SK-N-SH treated with all-trans-retinoic acid at 6 μM for 48 hours (cell line): ENCODE data around the gene TBC1D7.

Experiments
- CSDC2 ChIP-seq: fragments of 250-450 bp; sonication (Bioruptor Pico); IDR thresholded peaks from 2 replicates; pipeline ENCODE4 v1.5.0; 2020; ENCODE audit warnings: mild to moderate bottlenecking, moderate library complexity
- CSRNP3 ChIP-seq: fragments of 250-450 bp; sonication (Bioruptor Pico); IDR thresholded peaks from 2 replicates; pipeline ENCODE4 v1.5.1; 2021; ENCODE audit warnings: mild to moderate bottlenecking, moderate library complexity
- ESRRG ChIP-seq: fragments of 250-450 bp; sonication (Bioruptor Pico); IDR thresholded peaks from 2 replicates; pipeline ENCODE4 v1.6.1; 2021; ENCODE audit warnings: mild to moderate bottlenecking
- GLIS3 ChIP-seq: fragments of 250-450 bp; sonication (Bioruptor Pico); IDR thresholded peaks from 2 replicates; pipeline ENCODE4 v1.5.0; 2020; ENCODE audit warnings: mild to moderate bottlenecking, moderate library complexity
- OSR1 ChIP-seq: fragments of 250-450 bp; sonication (Bioruptor Pico); IDR thresholded peaks from 2 replicates; pipeline ENCODE4 v1.8.0; 2022; ENCODE audit warnings: moderate library complexity, mild to moderate bottlenecking, inconsistent platforms
- PATZ1 ChIP-seq: fragments of 250-450 bp; sonication (Bioruptor Pico); IDR thresholded peaks from 2 replicates; pipeline ENCODE4 v1.8.0; 2020; ENCODE audit warnings: mild to moderate bottlenecking, moderate library complexity, borderline replicate concordance
- PPARA ChIP-seq: fragments of 250-450 bp; sonication (Bioruptor Pico); IDR thresholded peaks from 2 replicates; pipeline ENCODE4 v1.5.0; 2020; ENCODE audit warnings: mild to moderate bottlenecking, borderline replicate concordance
- TCF4 ChIP-seq: fragments of 250-450 bp; sonication (Bioruptor Pico); IDR thresholded peaks from 2 replicates; pipeline ENCODE4 v1.8.0; 2021; ENCODE audit warnings: mild to moderate bottlenecking, moderate library complexity, borderline replicate concordance
- ZC3H10 ChIP-seq: fragments of 250-450 bp; sonication (Bioruptor Pico); IDR thresholded peaks from 2 replicates; pipeline ENCODE4 v1.5.1; 2021; ENCODE audit warnings: mild to moderate bottlenecking, moderate library complexity
- ZNF565 ChIP-seq: fragments of 450-650 bp; formaldehyde crosslinking; conservative IDR thresholded peaks from 2 replicates; pipeline ENCODE4 v1.5.0; 2020; ENCODE audit warnings: low read depth, mild to moderate bottlenecking, moderate library complexity
- ZNF70 ChIP-seq: fragments of 450-650 bp; formaldehyde crosslinking; IDR thresholded peaks from 2 replicates; pipeline ENCODE4 v1.5.0; 2020; ENCODE audit warnings: mild to moderate bottlenecking, moderate library complexity
- ZNF8 ChIP-seq: fragments of 450-650 bp; formaldehyde crosslinking; IDR thresholded peaks from 2 replicates; pipeline ENCODE4 v1.5.0; 2020; ENCODE audit warnings: mild to moderate bottlenecking, moderate library complexity

GRCh38 chr6:13281686-13282085 is 46.7 kb downstream of the TBC1D7 start:
- no peak for TF ChIP-seq CSRNP3 (CRISPR knock-in tag)
- TF ChIP-seq PPARA (CRISPR knock-in tag): no peak
- TF ChIP-seq GLIS3: no peak
- no peak for TF ChIP-seq CSDC2 (CRISPR knock-in tag)
- TF ChIP-seq ZC3H10 (CRISPR knock-in tag): no peak
- TF ChIP-seq PATZ1 (CRISPR knock-in tag): no peak
- TF ChIP-seq ZNF8 (CRISPR knock-in tag): no peak
- no peak for TF ChIP-seq ZNF70 (CRISPR knock-in tag)
- TF ChIP-seq ZNF565 (CRISPR knock-in tag): no peak
- no peak for TF ChIP-seq ESRRG (CRISPR knock-in tag)
- TF ChIP-seq OSR1 (CRISPR knock-in tag): no peak
- TF ChIP-seq TCF4 (CRISPR knock-in tag): no peak
